Right forelimb (tissue), 1 donor: ENCODE data around the gene ITGA4.

Experiments used
- DNase-seq: peaks from one replicate; pipeline ENCODE4 v3.0.0-alpha.2; 2018

ITGA4 gene

DNA sequence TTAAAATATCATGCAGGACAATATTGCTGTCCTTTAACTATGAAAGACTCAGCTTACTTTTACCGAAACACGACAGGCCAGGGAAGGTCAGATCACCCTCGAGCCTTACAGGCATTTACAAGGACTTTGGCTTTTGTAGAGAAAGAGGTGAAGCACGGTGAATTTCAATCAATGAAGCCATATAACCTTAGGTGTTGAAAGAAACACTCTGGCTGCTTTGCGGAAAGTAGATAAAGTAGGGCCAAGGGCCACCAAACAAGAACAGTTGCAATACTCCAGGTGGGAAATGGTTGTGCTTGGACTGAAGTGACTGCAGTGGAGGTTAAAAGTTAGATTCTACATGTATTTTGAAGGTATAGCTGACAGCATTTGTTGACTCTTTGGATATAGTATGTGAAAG is 119.2 kb downstream of the ITGA4 start:
- DNase-seq: no peak

DNA sequence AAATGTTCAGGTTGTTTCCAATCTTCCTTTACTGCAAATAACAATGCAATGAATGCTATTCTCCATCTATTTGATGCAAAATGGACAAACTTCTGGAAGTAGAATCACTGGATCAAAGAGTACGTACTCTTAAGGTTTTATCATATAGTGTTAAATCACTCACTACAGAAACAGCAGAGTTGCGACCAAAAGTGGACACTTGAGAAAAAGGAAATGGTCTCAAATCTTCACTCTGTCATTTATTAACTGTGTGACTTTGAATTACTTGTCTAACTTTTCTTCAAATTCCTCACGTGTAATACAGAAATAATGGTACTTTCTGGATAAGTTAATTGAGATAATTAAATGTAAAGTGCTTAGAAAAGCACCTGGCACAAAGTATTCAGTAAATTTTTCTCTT is 121.6 kb downstream of the ITGA4 start:
- no peak for DNase-seq

DNA sequence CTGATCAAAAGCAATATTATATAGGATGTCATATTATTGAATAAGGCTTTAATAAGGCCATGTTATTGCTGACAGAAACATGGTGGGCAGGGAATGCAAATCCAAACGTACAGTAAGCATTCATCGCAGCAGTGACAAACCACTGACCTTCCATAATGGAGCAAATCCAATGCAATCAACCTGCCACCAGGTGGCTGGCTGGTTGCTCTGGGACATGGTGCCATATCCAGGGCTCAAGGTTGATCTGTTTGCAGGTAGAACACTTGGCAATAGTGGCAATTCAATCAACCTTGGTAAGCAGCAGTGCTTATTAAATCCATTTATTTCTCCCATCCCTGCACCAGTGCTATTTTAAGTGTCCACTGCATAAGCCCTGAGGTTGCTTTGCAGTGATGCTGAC is 124.3 kb downstream of the ITGA4 start:
- no peak for DNase-seq

DNA sequence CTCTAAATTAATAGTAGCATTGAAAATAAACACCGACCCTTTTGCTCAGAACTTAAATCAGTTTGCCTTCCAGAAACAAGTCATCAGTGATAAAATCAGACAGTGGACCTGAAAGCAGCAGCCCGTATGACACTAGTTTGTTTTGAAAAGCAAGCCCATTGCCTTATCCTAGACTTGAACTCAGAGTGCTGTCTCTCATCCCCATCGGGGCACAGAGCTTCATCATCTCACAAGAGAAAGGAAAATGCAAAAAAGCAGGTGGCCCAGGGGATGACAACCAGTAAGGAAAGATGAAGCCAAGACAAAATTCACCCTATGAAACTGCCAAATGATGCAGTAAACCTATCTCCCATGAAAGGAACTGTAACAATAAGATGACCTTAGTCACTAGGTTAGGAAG is 128.5 kb downstream of the ITGA4 start:
- no peak for DNase-seq
